HEK293 (cell line): ENCODE measurements around the gene PKD2.

Experiments
- CTCF ChIP-seq: fragments of 450-650 bp; formaldehyde crosslinking; IDR thresholded peaks from 2 replicates; pipeline ENCODE4 v1.5.1; 2016; ENCODE audit warnings: missing biosample characterization, missing genetic modification characterization
- REST ChIP-seq: fragments of 450-650 bp; formaldehyde crosslinking; IDR thresholded peaks from 2 replicates; pipeline ENCODE4 v1.5.1; 2016; ENCODE audit warnings: missing biosample characterization, missing genetic modification characterization
- SP2 ChIP-seq: fragments of 450-650 bp; formaldehyde crosslinking; IDR thresholded peaks from 2 replicates; pipeline ENCODE4 v1.5.1; 2016; ENCODE audit warnings: missing biosample characterization, missing genetic modification characterization
- ZBTB8A ChIP-seq: fragments of 450-650 bp; formaldehyde crosslinking; IDR thresholded peaks from 2 replicates; pipeline ENCODE4 v1.5.1; 2016; ENCODE audit warnings: missing biosample characterization, missing genetic modification characterization
- ZNF280D ChIP-seq: fragments of 450-650 bp; formaldehyde crosslinking; IDR thresholded peaks from 2 replicates; pipeline ENCODE4 v1.5.1; 2016; ENCODE audit warnings: missing biosample characterization, missing genetic modification characterization
- ZNF571 ChIP-seq: fragments of 450-650 bp; formaldehyde crosslinking; IDR thresholded peaks from 2 replicates; pipeline ENCODE4 v1.5.0; 2017; ENCODE audit warnings: missing biosample characterization, missing genetic modification characterization
- ZNF830 ChIP-seq: fragments of 450-650 bp; IDR thresholded peaks from 2 replicates; pipeline ENCODE4 v1.5.0; 2018; ENCODE audit warnings: missing biosample characterization, missing genetic modification characterization, low read depth, mild to moderate bottlenecking, moderate library complexity

GRCh38 chr4:88087004-88087403, 79.6 kb downstream of the PKD2 start:
- TF ChIP-seq ZBTB8A (tag by site-specific recombination) = no peak
- TF ChIP-seq SP2 (tag by site-specific recombination) = no peak
- no peak for TF ChIP-seq ZNF280D
- no peak for TF ChIP-seq ZNF571
- no peak for TF ChIP-seq CTCF (tag by site-specific recombination)
- no peak for TF ChIP-seq REST (tag by site-specific recombination)
- TF ChIP-seq ZNF830 (tag by site-specific recombination) = no peak
